ENCODE measurements around the gene TBC1D32. TPM values are rescaled to one million over a fixed set of nuclear protein-coding genes. Genes with fewer than 3 reads are reported as not detected.

TBC1D32 gene
- total and polyA plus RNA-seq, 2 experiments from 2014 or later: 4.7 to 9.0 TPM

- H3K4me3 ChIP-seq: no peak overlapping the region
- H3K4me2 ChIP-seq (ENCODE audit: unreplicated experiment): no peak overlapping the region
- no peaks in the 10 kb centered on the region for H4K20me1 ChIP-seq (ENCODE audit: insufficient read depth)
- H3K27ac ChIP-seq: no peak overlapping the region
- H3K9ac ChIP-seq: no peak overlapping the region
- no peak overlapping the region for H2AFZ ChIP-seq
- no peaks in the 10 kb centered on the region for H3K36me3 ChIP-seq (ENCODE audit: low read depth)
- TF ChIP-seq EZH2phosphoT487 (IDR thresholded peaks at IDR 0.05; ENCODE audit: insufficient read depth, low read depth) (no peak), EZH2 (IDR thresholded peaks at IDR 0.05; ENCODE audit: insufficient read depth, poor library complexity, severe bottlenecking) (no peak)
- no peaks in the 10 kb centered on the region for H3K9me2 ChIP-seq (ENCODE audit: insufficient read depth)
- H3K79me2 ChIP-seq (ENCODE audit: insufficient read depth): no peaks in the 10 kb centered on the region
- 0% methylated on average over 1 of the region's 1 CpG for WGBS, 2 experiments (ENCODE audit: low coverage in 1 of 2, low lambda C conversion rate in 2 of 2, missing lambda C conversion rate in 2 of 2)
- no peak for DNase-seq
- H3K9me3 ChIP-seq (ENCODE audit: low read depth): no peaks in the 10 kb centered on the region
- no peaks in the 10 kb centered on the region for H3K27me3 ChIP-seq (replicated peaks; ENCODE audit: insufficient read depth)
- H3F3A ChIP-seq (ENCODE audit: insufficient read depth): no peaks in the 10 kb centered on the region
- in situ Hi-C loops (cut with MboI): no loop called here
- no peaks in the 10 kb centered on the region for H3K4me1 ChIP-seq (ENCODE audit: insufficient read depth)
These were observed 301.8 kb downstream of the TBC1D32 start for GRCh38 chr6:121032268-121033006.

Small RNA genes within 50 kb of the gene (small RNA-seq; reads per million reads assigned to genes)
- gene RF00019 (ENCODE audit: low read depth, low replicate concordance): not detected
- gene RNU6-1286P (ENCODE audit: low read depth, low replicate concordance): not detected

Other genes starting within 250 kb of the TBC1D32 start
- gene GJA1, start 101.2 kb upstream of the TBC1D32 start, total RNA-seq (2014; rRNA removed; shearing (Covaris generic)): 237 and 248 TPM in 2 replicates
- 68.1 and 90.8 TPM in 2 replicates for gene GJA1, start 101.2 kb upstream of the TBC1D32 start, polyA plus RNA-seq (2016; fragmentation: Nextera tagmentation; extraction: Ambion mirVana)

Measured in GM23248 (cell line).